ENCODE results near the gene COLEC12.

The COLEC12 gene

DNA sequence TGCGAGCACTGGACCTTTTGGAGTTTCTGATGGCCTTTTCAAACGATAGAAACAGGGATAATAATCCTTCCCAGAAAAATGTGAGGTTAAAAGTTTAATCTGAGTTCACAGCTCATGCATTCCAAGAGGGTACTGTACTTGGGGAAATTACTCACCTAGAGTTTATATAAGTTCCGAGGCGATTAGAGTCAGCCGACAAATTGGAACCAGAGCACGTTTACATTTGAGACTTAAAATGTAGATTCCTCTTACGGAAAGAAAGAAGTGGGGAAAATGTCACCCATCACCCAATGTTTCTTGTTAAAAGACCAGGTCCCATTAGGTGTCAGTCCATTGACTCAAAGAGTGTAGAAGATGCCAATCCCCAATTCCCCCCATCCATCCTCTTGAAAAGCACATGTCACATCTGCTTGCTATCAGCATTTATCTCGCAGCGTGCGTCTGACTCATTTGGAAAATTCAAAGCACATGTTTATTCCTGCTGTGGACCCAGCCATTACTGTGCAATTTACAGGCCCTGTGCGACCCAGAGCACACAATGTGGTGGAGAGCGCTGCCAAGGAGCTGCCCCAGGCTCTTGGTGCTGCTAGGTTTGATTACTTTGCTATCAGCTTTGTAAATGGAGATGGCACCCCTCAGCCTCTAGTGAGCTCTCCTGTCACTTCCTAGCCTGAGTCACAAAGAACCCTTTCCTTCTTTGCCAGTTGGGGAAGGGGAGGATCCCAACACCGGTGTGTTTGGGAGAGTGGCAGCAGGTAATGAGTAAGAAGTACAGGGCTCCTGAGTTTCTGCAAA is 104.8 kb downstream of the COLEC12 start (continued):
- TF ChIP-seq, protein P1, sequence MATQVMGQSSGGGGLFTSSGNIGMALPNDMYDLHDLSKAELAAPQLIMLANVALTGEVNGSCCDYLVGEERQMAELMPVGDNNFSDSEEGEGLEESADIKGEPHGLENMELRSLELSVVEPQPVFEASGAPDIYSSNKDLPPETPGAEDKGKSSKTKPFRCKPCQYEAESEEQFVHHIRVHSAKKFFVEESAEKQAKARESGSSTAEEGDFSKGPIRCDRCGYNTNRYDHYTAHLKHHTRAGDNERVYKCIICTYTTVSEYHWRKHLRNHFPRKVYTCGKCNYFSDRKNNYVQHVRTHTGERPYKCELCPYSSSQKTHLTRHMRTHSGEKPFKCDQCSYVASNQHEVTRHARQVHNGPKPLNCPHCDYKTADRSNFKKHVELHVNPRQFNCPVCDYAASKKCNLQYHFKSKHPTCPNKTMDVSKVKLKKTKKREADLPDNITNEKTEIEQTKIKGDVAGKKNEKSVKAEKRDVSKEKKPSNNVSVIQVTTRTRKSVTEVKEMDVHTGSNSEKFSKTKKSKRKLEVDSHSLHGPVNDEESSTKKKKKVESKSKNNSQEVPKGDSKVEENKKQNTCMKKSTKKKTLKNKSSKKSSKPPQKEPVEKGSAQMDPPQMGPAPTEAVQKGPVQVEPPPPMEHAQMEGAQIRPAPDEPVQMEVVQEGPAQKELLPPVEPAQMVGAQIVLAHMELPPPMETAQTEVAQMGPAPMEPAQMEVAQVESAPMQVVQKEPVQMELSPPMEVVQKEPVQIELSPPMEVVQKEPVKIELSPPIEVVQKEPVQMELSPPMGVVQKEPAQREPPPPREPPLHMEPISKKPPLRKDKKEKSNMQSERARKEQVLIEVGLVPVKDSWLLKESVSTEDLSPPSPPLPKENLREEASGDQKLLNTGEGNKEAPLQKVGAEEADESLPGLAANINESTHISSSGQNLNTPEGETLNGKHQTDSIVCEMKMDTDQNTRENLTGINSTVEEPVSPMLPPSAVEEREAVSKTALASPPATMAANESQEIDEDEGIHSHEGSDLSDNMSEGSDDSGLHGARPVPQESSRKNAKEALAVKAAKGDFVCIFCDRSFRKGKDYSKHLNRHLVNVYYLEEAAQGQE (tag by site-specific recombination; IDR thresholded peaks at IDR 0.05): peak; percentile 59; the same call in 1 of the 2 replicates
- TF ChIP-seq SP2 (tag by site-specific recombination; IDR thresholded peaks at IDR 0.05): no peak
- TF ChIP-seq ZNF223 (tag by site-specific recombination; IDR thresholded peaks at IDR 0.05): no peak
- TF ChIP-seq SP3 (tag by site-specific recombination; IDR thresholded peaks at IDR 0.05): peak; percentile 37; the same call in 1 of the 2 replicates
- TF ChIP-seq ZNF426 (tag by site-specific recombination; IDR thresholded peaks at IDR 0.05): no peak
- no peak for TF ChIP-seq HOXD13 (CRISPR knock-in tag; IDR thresholded peaks at IDR 0.05; ENCODE audit: borderline replicate concordance)
- TF ChIP-seq ZNF707 (tag by site-specific recombination; IDR thresholded peaks at IDR 0.05): no peak
- TF ChIP-seq GLI2 (tag by site-specific recombination; IDR thresholded peaks at IDR 0.05; ENCODE audit: borderline replicate concordance, low read depth): peak; percentile 93
- peak; percentile 93 for TF ChIP-seq ZNF366 (tag by site-specific recombination; conservative IDR thresholded peaks at IDR 0.05)
- TF ChIP-seq ZNF701 (tag by site-specific recombination; IDR thresholded peaks at IDR 0.05): 0 out of 2 replicates have a peak, but pooled peaks have one; percentile 67
- TF ChIP-seq ZNF473 (tag by site-specific recombination; IDR thresholded peaks at IDR 0.05): no peak
- no peak for TF ChIP-seq RBAK (tag by site-specific recombination; IDR thresholded peaks at IDR 0.05)
- no peak for TF ChIP-seq ZNF623 (tag by site-specific recombination; IDR thresholded peaks at IDR 0.05)
- no peak for TF ChIP-seq ZNF184 (tag by site-specific recombination; IDR thresholded peaks at IDR 0.05)
- TF ChIP-seq ZNF354C (tag by site-specific recombination; IDR thresholded peaks at IDR 0.05; ENCODE audit: borderline replicate concordance, low read depth): no peak
- no peak; the same call in 1 of the 2 replicates for TF ChIP-seq KLF7 (tag by site-specific recombination; IDR thresholded peaks at IDR 0.05; ENCODE audit: borderline replicate concordance)
- TF ChIP-seq ZNF776 (tag by site-specific recombination; IDR thresholded peaks at IDR 0.05; ENCODE audit: borderline replicate concordance): no peak
- peak; percentile 38 for TF ChIP-seq ZNF585B (tag by site-specific recombination; IDR thresholded peaks at IDR 0.05)
- no peak for TF ChIP-seq GLI4 (tag by site-specific recombination; IDR thresholded peaks at IDR 0.05)
- no peak for TF ChIP-seq ZNF274 (IDR thresholded peaks at IDR 0.05; ENCODE audit: low read length)
- no peak for TF ChIP-seq ZNF274 (tag by site-specific recombination; IDR thresholded peaks at IDR 0.05; ENCODE audit: borderline replicate concordance)
- no peak for TF ChIP-seq ZNF555 (tag by site-specific recombination; conservative IDR thresholded peaks at IDR 0.05)
- TF ChIP-seq ZNF132 (tag by site-specific recombination; IDR thresholded peaks at IDR 0.05; ENCODE audit: borderline replicate concordance): no peak
- TF ChIP-seq, protein P2, sequence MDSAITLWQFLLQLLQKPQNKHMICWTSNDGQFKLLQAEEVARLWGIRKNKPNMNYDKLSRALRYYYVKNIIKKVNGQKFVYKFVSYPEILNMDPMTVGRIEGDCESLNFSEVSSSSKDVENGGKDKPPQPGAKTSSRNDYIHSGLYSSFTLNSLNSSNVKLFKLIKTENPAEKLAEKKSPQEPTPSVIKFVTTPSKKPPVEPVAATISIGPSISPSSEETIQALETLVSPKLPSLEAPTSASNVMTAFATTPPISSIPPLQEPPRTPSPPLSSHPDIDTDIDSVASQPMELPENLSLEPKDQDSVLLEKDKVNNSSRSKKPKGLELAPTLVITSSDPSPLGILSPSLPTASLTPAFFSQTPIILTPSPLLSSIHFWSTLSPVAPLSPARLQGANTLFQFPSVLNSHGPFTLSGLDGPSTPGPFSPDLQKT (IDR thresholded peaks at IDR 0.05; ENCODE audit: borderline replicate concordance, low read depth, low read length): no peak
- TF ChIP-seq ZNF324 (tag by site-specific recombination; IDR thresholded peaks at IDR 0.05): peak; percentile 61; the same call in 1 of the 2 replicates
- no peak for TF ChIP-seq SETDB1 (IDR thresholded peaks at IDR 0.05; ENCODE audit: insufficient read length, low read length)
- TF ChIP-seq HOXA7 (CRISPR knock-in tag; IDR thresholded peaks at IDR 0.05; ENCODE audit: borderline replicate concordance): no peak
- TF ChIP-seq ZNF140 (tag by site-specific recombination; IDR thresholded peaks at IDR 0.05): no peak
- TF ChIP-seq, protein P3, sequence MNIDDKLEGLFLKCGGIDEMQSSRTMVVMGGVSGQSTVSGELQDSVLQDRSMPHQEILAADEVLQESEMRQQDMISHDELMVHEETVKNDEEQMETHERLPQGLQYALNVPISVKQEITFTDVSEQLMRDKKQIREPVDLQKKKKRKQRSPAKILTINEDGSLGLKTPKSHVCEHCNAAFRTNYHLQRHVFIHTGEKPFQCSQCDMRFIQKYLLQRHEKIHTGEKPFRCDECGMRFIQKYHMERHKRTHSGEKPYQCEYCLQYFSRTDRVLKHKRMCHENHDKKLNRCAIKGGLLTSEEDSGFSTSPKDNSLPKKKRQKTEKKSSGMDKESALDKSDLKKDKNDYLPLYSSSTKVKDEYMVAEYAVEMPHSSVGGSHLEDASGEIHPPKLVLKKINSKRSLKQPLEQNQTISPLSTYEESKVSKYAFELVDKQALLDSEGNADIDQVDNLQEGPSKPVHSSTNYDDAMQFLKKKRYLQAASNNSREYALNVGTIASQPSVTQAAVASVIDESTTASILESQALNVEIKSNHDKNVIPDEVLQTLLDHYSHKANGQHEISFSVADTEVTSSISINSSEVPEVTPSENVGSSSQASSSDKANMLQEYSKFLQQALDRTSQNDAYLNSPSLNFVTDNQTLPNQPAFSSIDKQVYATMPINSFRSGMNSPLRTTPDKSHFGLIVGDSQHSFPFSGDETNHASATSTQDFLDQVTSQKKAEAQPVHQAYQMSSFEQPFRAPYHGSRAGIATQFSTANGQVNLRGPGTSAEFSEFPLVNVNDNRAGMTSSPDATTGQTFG (tag by site-specific recombination; IDR thresholded peaks at IDR 0.05; ENCODE audit: borderline replicate concordance): no peak
- TF ChIP-seq ZFP41 (tag by site-specific recombination; IDR thresholded peaks at IDR 0.05; ENCODE audit: borderline replicate concordance): no peak
- no peak for TF ChIP-seq ZNF292 (tag by site-specific recombination; IDR thresholded peaks at IDR 0.05; ENCODE audit: borderline replicate concordance, low read depth)
- peak; percentile 62; the same call in 1 of the 2 replicates for TF ChIP-seq TRIM28 (IDR thresholded peaks at IDR 0.05; ENCODE audit: borderline replicate concordance, low read length)
- no peak for TF ChIP-seq ZNF202 (tag by site-specific recombination; IDR thresholded peaks at IDR 0.05; ENCODE audit: borderline replicate concordance)

All from HEK293 (cell line).